Suprapubic skin (tissue), 4 donors: ENCODE data around the gene MOXD1. TPM values are rescaled to one million over a fixed set of nuclear protein-coding genes. Genes with fewer than 3 reads are reported as not detected.

Experiments used
- DNase-seq, 2 donors: peaks; one replicate each; pipeline ENCODE4 v3.0.0-alpha.2; 2019; ENCODE audit warnings: low spot score in 2 of 2
- H3K27ac ChIP-seq: fragments of 200-600 bp; sonication (generic); one replicate; pipeline ENCODE4 v1.5.1; 2019
- H3K27me3 ChIP-seq: fragments of 200-600 bp; sonication (generic); one replicate; pipeline ENCODE4 v1.5.1; 2019
- H3K36me3 ChIP-seq: fragments of 200-600 bp; sonication (generic); one replicate; pipeline ENCODE4 v1.5.1; 2019
- H3K4me1 ChIP-seq: fragments of 200-600 bp; sonication (generic); one replicate; pipeline ENCODE4 v1.5.1; 2019
- H3K4me3 ChIP-seq: fragments of 200-600 bp; sonication (generic); one replicate; pipeline ENCODE4 v1.5.1; 2019; ENCODE audit warnings: mild to moderate bottlenecking
- H3K9me3 ChIP-seq: fragments of 200-600 bp; sonication (generic); one replicate; pipeline ENCODE4 v1.5.1; 2019
- CTCF ChIP-seq, 2 donors: fragments of 200-600 bp in 1 of 2; fragments of 450-650 bp in 1 of 2; sonication (generic) in 1 of 2; IDR thresholded peaks; one replicate each; pipeline ENCODE4 v1.5.1; 2016 to 2019; ENCODE audit warnings: antibody characterized with exemption in 2 of 2, mild to moderate bottlenecking in 1 of 2, moderate library complexity in 1 of 2
- EP300 ChIP-seq: sonication (generic); formaldehyde crosslinking; IDR thresholded peaks from one replicate; pipeline ENCODE4 v1.6.1; 2017; ENCODE audit warnings: antibody characterized with exemption
- POLR2A ChIP-seq, 2 donors: fragments of 450-650 bp; IDR thresholded peaks; one replicate each; pipeline ENCODE4 v1.6.1; 2017; ENCODE audit warnings: antibody characterized with exemption in 2 of 2, mild to moderate bottlenecking in 2 of 2, moderate library complexity in 2 of 2
- POLR2AphosphoS5 ChIP-seq, 3 donors: sonication (generic); formaldehyde crosslinking; IDR thresholded peaks; one replicate each; pipeline ENCODE4 v1.6.1; 2017; ENCODE audit warnings: antibody characterized with exemption in 3 of 3
- WGBS: methylation state at CpG from one replicate; pipeline ENCODE4 v1.1.5; 2018; 5-methylcytosine and 5-hydroxymethylcytosine counted together
- total RNA-seq, 4 donors: library from RNA; depleted of rRNA; stranded (reverse); fragments of >200 nt; gene quantifications; one replicate each; pipeline ENCODE4 v1.1.0, GENCODE V29; 2016

Gene MOXD1
- total RNA-seq, 4 donors from 2014 or later, result 16.7 to 25.9 (median 21.0) TPM

- Histone ChIP-seq H3K27me3 (peaks cover 22% of the 10 kb centered on the region), H3K27ac (no peak overlapping the region), H3K36me3 (no peaks in the 10 kb centered on the region), H3K9me3 (no peaks in the 10 kb centered on the region), H3K4me1 (peaks cover 17% of the 10 kb centered on the region), H3K4me3 (no peak overlapping the region)
- DNase-seq, result no peak
- WGBS, result 38% methylated on average over 2 of the region's 2 CpGs
- TF ChIP-seq CTCF (IDR thresholded peaks at IDR 0.05) (no peak), POLR2AphosphoS5 (IDR thresholded peaks at IDR 0.05) (no peak), EP300 (no peak), POLR2A (IDR thresholded peaks at IDR 0.05) (no peak)
Observed at GRCh38 chr6:132405143-132405915, 4.1 kb upstream of the MOXD1 start.

- WGBS, result 61% methylated on average over 3 of the region's 3 CpGs
- Histone ChIP-seq H3K36me3 (no peaks in the 10 kb centered on the region), H3K27me3 (peaks cover 22% of the 10 kb centered on the region), H3K9me3 (no peaks in the 10 kb centered on the region), H3K4me3 (no peak overlapping the region), H3K27ac (no peak overlapping the region), H3K4me1 (peaks cover 17% of the 10 kb centered on the region)
- TF ChIP-seq POLR2A (IDR thresholded peaks at IDR 0.05), result no peak
- no peak for TF ChIP-seq POLR2AphosphoS5 (IDR thresholded peaks at IDR 0.05)
- no peak for TF ChIP-seq CTCF (IDR thresholded peaks at IDR 0.05)
- no peak for TF ChIP-seq EP300
- DNase-seq, result no peak
Observed at GRCh38 chr6:132404736-132405135, 3.5 kb upstream of the MOXD1 start.

GRCh38 chr6:132404330-132404729, 3.1 kb upstream of the MOXD1 start:
- 81% methylated on average over 2 of the region's 2 CpGs for WGBS

GRCh38 chr6:132401618-132402285, 477 bp upstream of the MOXD1 start:
- TF ChIP-seq POLR2AphosphoS5 (IDR thresholded peaks at IDR 0.05), result no peak
- TF ChIP-seq CTCF (IDR thresholded peaks at IDR 0.05), result no peak
- no peak for TF ChIP-seq POLR2A (IDR thresholded peaks at IDR 0.05)
- no peak for TF ChIP-seq EP300
- Histone ChIP-seq H3K27me3 (peaks cover 22% of the 10 kb centered on the region), H3K4me3 (peak overlapping the region; percentile 90), H3K9me3 (no peaks in the 10 kb centered on the region), H3K36me3 (no peaks in the 10 kb centered on the region), H3K27ac (peak overlapping the region; percentile 29), H3K4me1 (peaks cover 17% of the 10 kb centered on the region)
- WGBS, result 22% methylated on average over 32 of the region's 35 CpGs
- no peak for DNase-seq

More at GRCh38 chr6:132404330-132404729, 3.1 kb upstream of the MOXD1 start:
- no peak for DNase-seq
- no peak overlapping the region for H3K27ac ChIP-seq
- H3K27me3 ChIP-seq, result peaks cover 22% of the 10 kb centered on the region
- H3K9me3 ChIP-seq, result no peaks in the 10 kb centered on the region
- no peaks in the 10 kb centered on the region for H3K36me3 ChIP-seq
- no peak overlapping the region for H3K4me3 ChIP-seq
- peaks cover 17% of the 10 kb centered on the region for H3K4me1 ChIP-seq
- TF ChIP-seq POLR2A (IDR thresholded peaks at IDR 0.05) (no peak), CTCF (IDR thresholded peaks at IDR 0.05) (no peak), EP300 (no peak), POLR2AphosphoS5 (IDR thresholded peaks at IDR 0.05) (no peak)

- DNase-seq, result no peak
- no peaks in the 10 kb centered on the region for H3K9me3 ChIP-seq
- H3K4me3 ChIP-seq, result peak overlapping the region; percentile 90
- peaks cover 17% of the 10 kb centered on the region for H3K4me1 ChIP-seq
- no peaks in the 10 kb centered on the region for H3K36me3 ChIP-seq
- no peak for TF ChIP-seq POLR2A (IDR thresholded peaks at IDR 0.05)
- no peak for TF ChIP-seq POLR2AphosphoS5 (IDR thresholded peaks at IDR 0.05)
- no peak for TF ChIP-seq CTCF (IDR thresholded peaks at IDR 0.05)
- TF ChIP-seq EP300, result no peak
- H3K27me3 ChIP-seq, result peaks cover 22% of the 10 kb centered on the region
- WGBS, result 9% methylated on average over 8 of the region's 11 CpGs
- peak overlapping the region; percentile 38 for H3K27ac ChIP-seq
Observed at GRCh38 chr6:132400555-132400882, 756 bp downstream of the MOXD1 start.
